NCI-H226 (cell line): ENCODE data around the gene TPD52L3.

ENCODE experiments used
- DNase-seq: peaks from one replicate; pipeline ENCODE4 v3.0.0-alpha.2; 2015

Gene TPD52L3

GRCh38 chr9:6328103-6328502 is at the start of gene TPD52L3:
Gene TPD52L3, plus strand, starts transcription at chr9:6328375. Its CDS starts 221 bp downstream, at chr9:6328596.
- no peak for DNase-seq

- no peak for DNase-seq
Measured at GRCh38 chr9:6301858-6302257, 26.3 kb upstream of the TPD52L3 start.

- DNase-seq, result peak; percentile 9
Measured at GRCh38 chr9:6302417-6302816, 25.8 kb upstream of the TPD52L3 start.

GRCh38 chr9:6304232-6304631 is 23.9 kb upstream of the TPD52L3 start:
- no peak for DNase-seq

GRCh38 chr9:6305954-6306563 is 22.1 kb upstream of the TPD52L3 start:
- no peak for DNase-seq

- no peak for DNase-seq
Measured at GRCh38 chr9:6307551-6308096, 20.6 kb upstream of the TPD52L3 start.

- DNase-seq, result no peak
Measured at GRCh38 chr9:6330958-6331634, 2.9 kb downstream of the TPD52L3 start.

GRCh38 chr9:6334305-6334704 is 6.1 kb downstream of the TPD52L3 start:
- DNase-seq, result no peak

GRCh38 chr9:6348766-6349165 is 20.6 kb downstream of the TPD52L3 start:
- no peak for DNase-seq

- no peak for DNase-seq
Measured at GRCh38 chr9:6351737-6352136, 23.6 kb downstream of the TPD52L3 start.

- peak; percentile 31 for DNase-seq
Measured at GRCh38 chr9:6354072-6354686, 26.0 kb downstream of the TPD52L3 start.

- DNase-seq, result no peak
Measured at GRCh38 chr9:6355728-6356127, 27.6 kb downstream of the TPD52L3 start.

- no peak for DNase-seq
Measured at GRCh38 chr9:6356441-6356840, 28.3 kb downstream of the TPD52L3 start.

GRCh38 chr9:6356904-6357303 is 28.7 kb downstream of the TPD52L3 start:
- DNase-seq, result no peak

GRCh38 chr9:6367128-6367890 is 39.1 kb downstream of the TPD52L3 start:
- DNase-seq, result no peak

- DNase-seq, result no peak
Measured at GRCh38 chr9:6368831-6369230, 40.7 kb downstream of the TPD52L3 start.
